HEK293 (cell line): ENCODE results near the gene SSTR3.

Experiments used
- CTCF ChIP-seq: fragments of 450-650 bp; formaldehyde crosslinking; IDR thresholded peaks from 2 replicates; pipeline ENCODE4 v1.5.1; 2016; ENCODE audit warnings: missing biosample characterization, missing genetic modification characterization
- KLF10 ChIP-seq: fragments of 450-650 bp; IDR thresholded peaks from 2 replicates; pipeline ENCODE4 v1.5.1; 2018; ENCODE audit warnings: missing biosample characterization, mild to moderate bottlenecking, missing genetic modification characterization
- SETDB1 ChIP-seq: IDR thresholded peaks from one replicate; pipeline ENCODE4 v1.6.1; 2017; ENCODE audit warnings: mild to moderate bottlenecking, low read length, moderate library complexity, mixed read lengths; ENCODE audit not compliant: insufficient read length
- YY1 ChIP-seq: fragments of 450-650 bp; formaldehyde crosslinking; IDR thresholded peaks from 2 replicates; pipeline ENCODE4 v1.5.1; 2018; ENCODE audit warnings: missing biosample characterization, missing genetic modification characterization
- ZNF324 ChIP-seq: fragments of 450-650 bp; formaldehyde crosslinking; IDR thresholded peaks from 2 replicates; pipeline ENCODE4 v1.5.1; 2016; ENCODE audit warnings: missing biosample characterization, missing genetic modification characterization
- ZNF501 ChIP-seq: fragments of 450-650 bp; formaldehyde crosslinking; IDR thresholded peaks from 2 replicates; pipeline ENCODE4 v1.5.1; 2016; ENCODE audit warnings: missing biosample characterization, missing genetic modification characterization

- TF ChIP-seq CTCF, result no peak
- no peak for TF ChIP-seq KLF10 (tag by site-specific recombination)
- TF ChIP-seq SETDB1, result no peak
- no peak for TF ChIP-seq ZNF324 (tag by site-specific recombination)
- TF ChIP-seq YY1 (tag by site-specific recombination), result no peak
- TF ChIP-seq ZNF501 (tag by site-specific recombination), result no peak
Observed at GRCh38 chr22:37255558-37256006, 43.3 kb upstream of the SSTR3 start.
